SJCRH30 (cell line): ENCODE results near the gene MAOB. TPM values are rescaled to one million over a fixed set of nuclear protein-coding genes. Genes with fewer than 3 reads are reported as not detected.

Experiments
- DNase-seq, 2 experiments: peaks; one replicate each; pipeline ENCODE4 v3.0.0-alpha.2; 2015 to 2020
- H3K27ac ChIP-seq: fragments of 250-450 bp; sonication (Bioruptor Pico); 2 replicates; pipeline ENCODE4 v1.5.1; 2020; ENCODE audit warnings: mild to moderate bottlenecking, moderate library complexity
- H3K27me3 ChIP-seq: fragments of 250-450 bp; sonication (Bioruptor Pico); 2 replicates; pipeline ENCODE4 v1.5.1; 2020; ENCODE audit warnings: mild to moderate bottlenecking, moderate library complexity
- H3K36me3 ChIP-seq: fragments of 250-450 bp; sonication (Bioruptor Pico); 2 replicates; pipeline ENCODE4 v1.5.1; 2020; ENCODE audit warnings: mild to moderate bottlenecking, moderate library complexity
- H3K4me1 ChIP-seq: fragments of 250-450 bp; sonication (Bioruptor Pico); 2 replicates; pipeline ENCODE4 v1.5.1; 2020; ENCODE audit warnings: mild to moderate bottlenecking, moderate library complexity
- H3K4me3 ChIP-seq: fragments of 250-450 bp; sonication (Bioruptor Pico); 2 replicates; pipeline ENCODE4 v1.5.1; 2020; ENCODE audit warnings: mild to moderate bottlenecking, moderate library complexity
- H3K9me3 ChIP-seq: fragments of 250-450 bp; sonication (Bioruptor Pico); replicated peaks from 2 replicates; pipeline ENCODE4 v1.5.1; 2020; ENCODE audit warnings: mild to moderate bottlenecking, moderate library complexity
- total RNA-seq: library from RNA; depleted of rRNA; stranded (reverse); fragments of >200 nt; shearing (Covaris generic); gene quantifications from 2 replicates; pipeline ENCODE4 v1.2.3, GENCODE V29; 2014

MAOB gene
- total RNA-seq, 1 experiment from 2014 or later, result not detected

- peak in 1 of 2 experiments; percentile 22 for DNase-seq
- Histone ChIP-seq H3K36me3 (no peaks in the 10 kb centered on the region), H3K27me3 (no peaks in the 10 kb centered on the region), H3K27ac (no peak overlapping the region), H3K4me3 (no peak overlapping the region), H3K9me3 (no peaks in the 10 kb centered on the region), H3K4me1 (no peaks in the 10 kb centered on the region)
These were observed 45.6 kb downstream of the MAOB start for GRCh38 chrX:43836435-43837184.

GRCh38 chrX:43835559-43835958 lies 46.7 kb downstream of the MAOB start:
- Histone ChIP-seq H3K9me3 (no peaks in the 10 kb centered on the region), H3K27ac (no peak overlapping the region), H3K4me3 (no peak overlapping the region), H3K27me3 (no peaks in the 10 kb centered on the region), H3K4me1 (no peaks in the 10 kb centered on the region), H3K36me3 (no peaks in the 10 kb centered on the region)
- no peak for DNase-seq

- no peak for DNase-seq
- Histone ChIP-seq H3K9me3 (no peaks in the 10 kb centered on the region), H3K27ac (no peak overlapping the region), H3K27me3 (no peaks in the 10 kb centered on the region), H3K4me1 (no peaks in the 10 kb centered on the region), H3K4me3 (no peak overlapping the region), H3K36me3 (no peaks in the 10 kb centered on the region)
These were observed 54.5 kb downstream of the MAOB start for GRCh38 chrX:43827791-43828190.

DNA sequence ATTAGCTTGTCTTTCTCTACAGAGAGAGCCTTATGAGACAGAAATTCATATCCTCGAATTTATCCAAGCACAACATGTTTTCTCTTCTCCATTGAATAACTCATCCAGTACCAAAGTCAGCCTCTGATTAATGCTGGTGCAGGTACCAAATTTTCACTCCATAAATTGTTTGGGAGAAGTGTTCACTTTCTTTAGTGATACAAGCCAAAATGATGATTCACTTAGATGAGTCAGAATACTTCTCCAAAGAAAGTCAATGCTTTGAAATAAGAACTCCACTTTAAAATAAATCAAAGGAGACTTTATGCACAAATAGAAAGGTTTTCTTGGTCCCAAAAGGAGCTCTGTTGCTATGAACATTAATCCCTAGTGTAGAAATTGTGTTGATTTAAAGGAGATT lies 60.2 kb downstream of the MAOB start:
- Histone ChIP-seq H3K4me3 (no peak overlapping the region), H3K4me1 (no peaks in the 10 kb centered on the region), H3K27ac (no peak overlapping the region), H3K9me3 (no peaks in the 10 kb centered on the region), H3K27me3 (no peaks in the 10 kb centered on the region), H3K36me3 (no peaks in the 10 kb centered on the region)
- DNase-seq, result no peak

GRCh38 chrX:43817444-43817843 lies 64.8 kb downstream of the MAOB start:
- H3K27ac ChIP-seq, result no peak overlapping the region
- no peaks in the 10 kb centered on the region for H3K9me3 ChIP-seq
- H3K27me3 ChIP-seq, result no peaks in the 10 kb centered on the region
- H3K36me3 ChIP-seq, result no peaks in the 10 kb centered on the region
- no peaks in the 10 kb centered on the region for H3K4me1 ChIP-seq
- no peak overlapping the region for H3K4me3 ChIP-seq
- no peak for DNase-seq

GRCh38 chrX:43815209-43815608 lies 67.0 kb downstream of the MAOB start:
- no peak for DNase-seq
- H3K4me3 ChIP-seq, result no peak overlapping the region
- no peaks in the 10 kb centered on the region for H3K4me1 ChIP-seq
- H3K36me3 ChIP-seq, result no peaks in the 10 kb centered on the region
- H3K27ac ChIP-seq, result no peak overlapping the region
- no peaks in the 10 kb centered on the region for H3K9me3 ChIP-seq
- no peaks in the 10 kb centered on the region for H3K27me3 ChIP-seq

DNA sequence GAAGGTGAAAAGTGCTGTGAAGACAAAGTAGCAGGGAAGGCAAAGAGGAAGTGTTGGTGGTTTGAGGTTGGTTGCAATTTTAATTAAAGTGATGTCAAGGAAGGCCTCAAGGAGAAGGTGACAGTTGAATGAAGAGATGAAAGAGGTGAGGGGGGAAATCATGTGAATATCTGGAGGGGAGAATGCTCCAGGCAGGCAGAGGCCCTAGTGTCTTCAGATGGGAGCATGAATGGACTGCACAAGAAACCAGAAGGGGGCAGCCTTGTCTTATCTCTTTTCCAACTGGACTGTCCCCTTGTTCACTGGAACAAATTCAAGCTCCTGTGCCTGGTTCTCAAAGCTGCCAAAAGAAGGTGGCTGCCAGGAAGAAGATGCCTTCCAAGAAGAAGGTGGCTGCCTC lies 68.4 kb downstream of the MAOB start:
- Histone ChIP-seq H3K4me1 (no peaks in the 10 kb centered on the region), H3K27me3 (no peaks in the 10 kb centered on the region), H3K9me3 (no peaks in the 10 kb centered on the region), H3K4me3 (no peak overlapping the region), H3K27ac (no peak overlapping the region), H3K36me3 (no peaks in the 10 kb centered on the region)
- DNase-seq, result peak; percentile 4 to 8

- DNase-seq, result no peak
- no peaks in the 10 kb centered on the region for H3K4me1 ChIP-seq
- H3K4me3 ChIP-seq, result no peak overlapping the region
- no peak overlapping the region for H3K27ac ChIP-seq
- no peaks in the 10 kb centered on the region for H3K27me3 ChIP-seq
- H3K36me3 ChIP-seq, result no peaks in the 10 kb centered on the region
- H3K9me3 ChIP-seq, result no peaks in the 10 kb centered on the region
These were observed 68.9 kb downstream of the MAOB start for GRCh38 chrX:43813319-43813718.

GRCh38 chrX:43809463-43809862 lies 72.8 kb downstream of the MAOB start:
- Histone ChIP-seq H3K27me3 (no peaks in the 10 kb centered on the region), H3K36me3 (no peaks in the 10 kb centered on the region), H3K9me3 (no peaks in the 10 kb centered on the region), H3K4me1 (no peaks in the 10 kb centered on the region), H3K4me3 (no peak overlapping the region), H3K27ac (no peak overlapping the region)
- DNase-seq, result no peak

GRCh38 chrX:43808231-43808630 lies 74.0 kb downstream of the MAOB start:
- no peaks in the 10 kb centered on the region for H3K9me3 ChIP-seq
- H3K27me3 ChIP-seq, result no peaks in the 10 kb centered on the region
- DNase-seq, result no peak
- H3K4me1 ChIP-seq, result no peaks in the 10 kb centered on the region
- no peaks in the 10 kb centered on the region for H3K36me3 ChIP-seq
- no peak overlapping the region for H3K4me3 ChIP-seq
- H3K27ac ChIP-seq, result no peak overlapping the region

DNA sequence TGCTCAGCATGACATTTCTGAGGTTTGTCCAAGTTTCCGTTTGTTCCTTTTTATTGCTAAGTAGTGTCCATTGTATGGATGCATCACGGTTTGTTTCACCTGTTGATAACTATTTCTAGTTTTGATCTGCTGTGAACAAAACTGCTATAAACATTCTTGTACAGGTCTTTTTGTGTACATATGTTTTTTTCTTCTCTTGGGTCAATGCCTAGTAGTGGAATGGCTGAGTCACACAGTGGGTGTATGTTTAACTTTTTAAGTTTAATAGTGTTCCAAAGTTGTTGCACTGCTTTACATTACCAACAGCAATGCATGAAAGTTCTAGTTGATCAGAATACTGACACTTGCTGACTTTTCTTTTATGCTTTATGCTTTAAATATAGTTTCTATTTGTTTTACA lies 76.7 kb downstream of the MAOB start:
- no peaks in the 10 kb centered on the region for H3K27me3 ChIP-seq

GRCh38 chrX:43804021-43804420 lies 78.2 kb downstream of the MAOB start:
- no peaks in the 10 kb centered on the region for H3K27me3 ChIP-seq
- no peaks in the 10 kb centered on the region for H3K36me3 ChIP-seq
- no peak for DNase-seq
- no peak overlapping the region for H3K27ac ChIP-seq
- no peak overlapping the region for H3K4me3 ChIP-seq
- no peaks in the 10 kb centered on the region for H3K9me3 ChIP-seq
- no peaks in the 10 kb centered on the region for H3K4me1 ChIP-seq

More for the DNA sequence above, 76.7 kb downstream of the MAOB start:
- Histone ChIP-seq H3K27ac (no peak overlapping the region), H3K4me3 (no peak overlapping the region), H3K4me1 (no peaks in the 10 kb centered on the region), H3K36me3 (no peaks in the 10 kb centered on the region), H3K9me3 (no peaks in the 10 kb centered on the region)
- DNase-seq, result no peak

DNA sequence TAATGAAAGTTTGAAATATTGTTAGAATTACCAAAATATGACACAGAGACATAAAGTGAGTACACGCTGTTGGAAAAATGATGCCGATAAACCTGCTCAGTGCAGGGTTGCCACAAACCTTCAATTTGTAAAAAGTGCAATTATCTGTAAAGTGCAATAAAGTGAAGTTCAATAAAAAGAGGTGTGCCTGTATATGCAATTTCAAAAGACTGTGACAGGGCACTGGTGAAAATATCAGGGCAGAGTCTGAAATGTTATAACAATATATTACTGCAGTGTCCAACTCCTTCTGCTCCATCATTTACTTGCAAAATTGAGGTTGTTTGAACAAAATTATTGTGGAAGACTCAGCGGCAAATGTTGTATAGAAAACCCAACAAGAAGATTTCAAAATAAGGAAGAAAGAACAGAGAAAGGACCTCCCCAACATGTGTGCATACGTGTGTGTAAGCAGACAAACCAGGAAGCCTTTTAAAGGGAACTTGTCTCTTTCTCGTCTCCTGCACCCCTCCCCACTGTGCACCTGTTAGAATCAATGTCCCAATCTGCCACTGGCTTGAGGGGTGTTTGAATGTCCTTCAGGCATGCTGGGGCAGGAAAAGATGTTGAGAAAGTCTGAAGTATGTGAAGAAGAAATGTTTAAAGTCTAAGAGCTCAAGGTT lies 96.2 kb downstream of the MAOB start:
- no peak overlapping the region for H3K4me3 ChIP-seq
- no peak overlapping the region for H3K27ac ChIP-seq
- H3K36me3 ChIP-seq, result no peaks in the 10 kb centered on the region
- H3K4me1 ChIP-seq, result no peaks in the 10 kb centered on the region
- H3K27me3 ChIP-seq, result no peaks in the 10 kb centered on the region
- H3K9me3 ChIP-seq, result no peaks in the 10 kb centered on the region
- no peak for DNase-seq

DNA sequence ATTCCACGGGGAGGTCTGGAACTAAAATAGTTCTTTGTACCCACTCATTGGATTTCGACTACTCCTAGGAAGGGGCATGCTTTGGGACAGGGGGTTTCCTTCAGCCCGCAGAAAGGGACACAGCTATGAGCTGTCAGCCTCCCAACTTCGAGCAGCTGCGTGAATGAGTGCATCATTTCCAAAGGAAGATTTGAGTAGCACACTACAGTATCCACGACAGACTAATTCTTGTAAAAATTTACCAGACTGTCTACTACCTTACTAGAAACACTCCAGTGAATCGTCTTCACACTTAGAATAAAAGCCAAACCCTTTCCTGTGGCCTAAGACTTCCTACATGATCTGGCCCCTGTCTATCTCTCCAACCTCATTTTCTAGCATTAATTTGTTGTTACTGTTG lies 124.2 kb downstream of the MAOB start:
- no peak overlapping the region for H3K27ac ChIP-seq
- H3K36me3 ChIP-seq, result no peaks in the 10 kb centered on the region
- no peak overlapping the region for H3K4me3 ChIP-seq
- H3K9me3 ChIP-seq, result no peaks in the 10 kb centered on the region
- no peak for DNase-seq
- no peaks in the 10 kb centered on the region for H3K27me3 ChIP-seq
- H3K4me1 ChIP-seq, result no peaks in the 10 kb centered on the region

DNA sequence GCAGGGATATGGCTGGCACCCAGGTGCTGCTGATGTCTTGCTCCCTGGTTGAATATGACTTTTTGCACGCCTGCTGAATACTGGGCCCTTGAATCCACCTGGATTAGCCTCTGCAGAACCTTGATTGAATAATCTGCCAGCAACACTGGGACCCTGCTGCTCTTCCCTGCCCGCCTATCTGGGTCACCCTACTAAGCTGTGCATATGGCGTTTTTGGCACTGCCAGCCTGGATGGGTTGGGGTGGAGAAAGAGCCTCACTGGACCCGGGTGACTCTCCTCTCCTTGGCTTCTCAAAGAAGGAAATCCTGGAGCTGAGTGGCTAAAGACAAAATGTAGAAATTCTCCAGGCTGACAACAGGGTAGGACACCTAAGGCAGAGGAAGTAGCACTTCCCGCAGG lies 126.2 kb downstream of the MAOB start:
- H3K36me3 ChIP-seq, result no peaks in the 10 kb centered on the region
- H3K27ac ChIP-seq, result no peak overlapping the region
- H3K9me3 ChIP-seq, result no peaks in the 10 kb centered on the region
- no peak for DNase-seq
- H3K27me3 ChIP-seq, result no peaks in the 10 kb centered on the region
- H3K4me3 ChIP-seq, result no peak overlapping the region
- no peaks in the 10 kb centered on the region for H3K4me1 ChIP-seq

DNA sequence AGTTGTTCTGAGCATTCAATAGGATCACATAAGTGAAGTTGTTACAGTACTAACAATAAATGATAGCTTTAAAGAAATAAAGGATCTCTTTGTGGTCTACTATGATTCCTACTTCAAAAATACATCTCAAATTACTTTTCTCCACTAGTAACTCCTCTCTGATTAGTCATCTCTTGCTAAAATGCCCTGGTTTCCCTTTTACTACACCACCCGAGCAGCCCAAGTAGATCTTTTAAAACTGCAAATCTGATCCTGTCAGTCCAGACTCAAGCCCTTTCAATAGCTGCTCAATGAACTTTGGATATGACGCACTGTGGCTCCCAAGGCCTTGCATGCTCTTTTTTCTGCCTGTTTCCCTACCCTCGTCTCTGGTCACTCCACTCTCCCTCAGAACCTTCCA lies 128.6 kb downstream of the MAOB start:
- Histone ChIP-seq H3K9me3 (no peaks in the 10 kb centered on the region), H3K4me3 (no peak overlapping the region), H3K36me3 (no peaks in the 10 kb centered on the region), H3K4me1 (no peaks in the 10 kb centered on the region), H3K27ac (no peak overlapping the region), H3K27me3 (no peaks in the 10 kb centered on the region)
- no peak for DNase-seq
